GM21786 (cell line): Measurements from ENCODE around the gene GRIK3.

Experiments used
- ATAC-seq: cut with Tn5 transposase; IDR thresholded peaks from one replicate; pipeline ENCODE4 v1.9.1; 2021; ENCODE audit not compliant: unreplicated experiment

Gene GRIK3

DNA sequence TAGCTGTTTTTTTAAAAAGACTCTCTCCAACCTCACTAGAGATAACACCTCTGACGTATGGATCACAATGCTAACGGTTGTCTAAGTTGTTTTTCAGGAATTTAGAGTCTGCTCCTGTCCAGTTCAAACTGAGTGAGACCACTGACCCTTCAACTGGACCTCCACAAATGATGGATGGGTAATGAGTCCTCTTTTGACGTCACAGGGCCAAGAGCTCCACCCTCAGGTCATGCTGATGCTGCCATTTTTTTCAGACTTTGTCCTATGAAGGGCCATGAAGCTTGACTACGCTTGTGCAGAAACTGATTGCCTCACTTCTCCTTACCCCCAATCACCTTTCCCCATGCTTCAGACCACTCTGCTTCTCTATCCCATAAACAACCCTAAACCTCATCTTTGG is 16.6 kb downstream of the GRIK3 start:
- no peak for ATAC-seq

GRCh38 chr1:37016121-37016520 is 18.2 kb downstream of the GRIK3 start:
- no peak for ATAC-seq

DNA sequence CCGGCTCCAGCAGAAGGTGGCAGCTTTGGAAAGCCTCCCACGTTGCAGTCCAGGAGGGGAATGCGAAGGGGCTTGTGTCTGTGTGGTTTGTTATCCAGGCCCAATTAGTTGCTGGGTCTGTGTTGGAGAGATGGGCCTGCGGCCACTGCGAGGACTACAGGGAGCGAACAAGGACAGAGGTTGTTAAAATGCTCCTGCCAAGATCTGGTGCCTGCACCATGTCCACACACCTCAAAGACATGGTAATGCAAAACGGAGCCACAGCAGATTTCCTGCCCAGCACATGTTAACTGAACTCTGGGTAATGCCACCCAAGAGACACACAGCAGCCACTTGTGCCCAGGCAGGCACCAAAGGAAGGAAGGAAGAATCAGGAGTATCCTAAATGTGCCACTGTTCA is 18.6 kb downstream of the GRIK3 start:
- ATAC-seq: no peak

DNA sequence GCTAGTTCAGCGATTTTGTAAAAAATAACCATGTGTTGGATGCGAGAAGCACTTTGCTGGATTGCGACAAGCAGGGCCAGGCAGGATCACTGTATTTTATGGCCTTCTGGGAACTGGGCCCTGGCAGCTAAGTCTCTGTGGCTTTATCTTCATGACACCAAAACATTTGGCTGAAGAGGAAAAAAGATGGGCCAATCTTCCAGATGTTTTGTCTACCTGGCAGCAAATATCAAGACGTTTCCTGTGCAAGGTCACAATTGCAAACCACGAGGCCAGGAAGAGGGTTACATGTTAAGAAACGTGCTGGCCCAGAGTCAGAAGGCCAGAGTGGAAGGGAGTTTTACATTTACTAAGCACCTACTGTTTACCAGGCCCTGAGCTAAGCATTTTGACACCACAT is 22.1 kb downstream of the GRIK3 start:
- no peak for ATAC-seq

DNA sequence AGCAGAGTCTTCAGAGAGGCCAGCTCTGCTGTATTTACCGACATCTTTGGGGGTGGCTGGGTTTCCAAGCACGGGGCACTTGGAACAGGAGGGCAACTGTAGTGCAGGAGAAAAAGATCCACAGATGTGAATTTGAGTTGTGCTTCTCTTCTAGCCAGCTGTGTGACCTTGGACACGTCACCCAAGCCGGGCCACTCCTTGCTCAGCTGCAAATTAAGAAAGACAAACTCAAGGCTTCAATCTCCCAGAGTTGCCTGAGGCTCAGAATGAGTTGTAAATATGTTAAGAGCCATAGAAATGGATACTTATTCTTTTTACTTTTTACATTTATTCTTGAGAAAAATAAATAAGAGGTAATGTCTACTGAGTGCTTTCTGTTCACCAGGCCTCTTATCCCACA is 24.3 kb downstream of the GRIK3 start:
- ATAC-seq: no peak

DNA sequence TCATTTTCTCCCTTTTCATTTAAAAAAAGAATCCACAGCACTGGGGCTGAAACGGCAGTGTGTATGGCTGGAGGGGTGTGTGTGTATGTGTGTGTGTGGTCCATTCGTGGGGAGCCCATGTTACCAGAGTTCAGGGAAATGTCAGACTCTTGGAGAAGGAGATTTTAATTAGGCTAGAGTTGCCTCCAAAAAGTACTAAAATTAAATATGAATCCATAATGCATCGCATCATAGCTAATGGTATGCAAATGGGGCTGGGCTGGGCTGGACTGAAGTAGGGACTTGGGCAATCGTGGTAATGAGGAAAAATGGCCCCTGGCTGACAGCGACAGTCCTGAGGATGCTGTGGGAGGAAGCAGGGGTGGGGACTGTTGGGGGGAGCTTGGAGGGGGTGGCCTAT is 24.8 kb downstream of the GRIK3 start:
- ATAC-seq: no peak

GRCh38 chr1:37006132-37006868 is 28.0 kb downstream of the GRIK3 start:
- ATAC-seq: no peak

- ATAC-seq: no peak
These were observed 31.4 kb downstream of the GRIK3 start for GRCh38 chr1:37002898-37003297.

- no peak for ATAC-seq
These were observed 32.6 kb downstream of the GRIK3 start for GRCh38 chr1:37001703-37002102.

GRCh38 chr1:36996106-36996505 is 38.2 kb downstream of the GRIK3 start:
- ATAC-seq: no peak

- no peak for ATAC-seq
These were observed 39.4 kb downstream of the GRIK3 start for GRCh38 chr1:36994868-36995267.

DNA sequence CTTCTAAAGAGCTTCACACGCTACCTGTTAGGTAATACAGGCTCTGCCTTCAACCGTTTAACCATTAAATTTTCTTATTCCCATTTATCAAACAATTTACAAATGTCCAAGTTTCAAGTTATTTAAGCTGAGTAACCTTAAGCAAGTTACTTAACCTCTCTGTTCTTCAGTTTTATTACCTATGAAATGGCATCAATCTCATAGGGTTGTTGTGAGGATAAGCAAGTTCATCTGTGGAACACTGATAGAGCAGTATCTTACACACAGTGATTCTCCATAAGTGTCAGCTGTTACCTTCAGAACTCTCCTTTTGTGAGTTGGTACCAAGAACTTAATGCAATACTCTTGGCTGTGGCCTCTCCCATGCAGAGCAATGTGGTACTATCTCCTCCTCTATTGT is 40.0 kb downstream of the GRIK3 start:
- no peak for ATAC-seq

GRCh38 chr1:36992139-36992943 is 42.0 kb downstream of the GRIK3 start:
- ATAC-seq: no peak

DNA sequence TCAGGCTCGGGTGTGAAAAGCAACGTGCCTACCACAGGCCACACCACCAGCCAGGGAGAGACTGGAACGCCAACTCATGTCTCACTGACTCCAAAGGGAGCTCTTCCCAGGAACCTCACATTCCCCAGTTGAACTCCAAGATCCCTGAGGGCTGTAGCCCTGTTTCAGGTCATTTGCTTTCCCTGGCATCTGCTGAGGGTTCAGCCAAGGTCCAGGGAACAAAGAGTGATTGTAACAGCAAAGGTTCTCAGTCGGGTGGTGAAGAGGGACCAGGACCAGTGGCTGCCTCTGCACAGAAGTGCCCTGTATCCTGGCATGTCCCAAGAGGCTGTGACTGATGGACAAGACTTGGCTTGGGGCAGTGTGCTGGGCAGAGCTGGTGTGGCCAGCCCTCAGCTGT is 42.8 kb downstream of the GRIK3 start:
- no peak for ATAC-seq

- ATAC-seq: no peak
These were observed 43.4 kb downstream of the GRIK3 start for GRCh38 chr1:36990928-36991327.

DNA sequence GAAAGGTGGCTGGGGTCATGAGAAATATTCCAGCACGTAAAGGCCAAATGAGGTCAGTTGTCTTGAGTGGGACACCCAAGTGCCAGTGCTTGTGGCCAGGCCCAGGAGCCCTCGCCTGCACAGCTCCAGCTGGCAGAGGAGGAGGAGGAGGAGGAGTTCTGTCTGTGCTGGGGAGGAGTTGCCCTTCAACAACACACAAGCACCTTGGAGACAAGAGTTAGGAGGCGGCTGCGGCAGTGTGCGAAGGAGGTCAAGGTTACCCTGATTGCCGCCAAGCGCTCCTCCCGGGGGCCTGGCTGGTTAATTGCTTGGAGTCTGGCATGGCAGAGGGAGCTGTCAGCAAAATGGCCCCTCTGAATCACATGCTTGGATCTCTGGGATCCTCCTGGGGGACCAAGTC is 45.1 kb downstream of the GRIK3 start:
- ATAC-seq: no peak

DNA sequence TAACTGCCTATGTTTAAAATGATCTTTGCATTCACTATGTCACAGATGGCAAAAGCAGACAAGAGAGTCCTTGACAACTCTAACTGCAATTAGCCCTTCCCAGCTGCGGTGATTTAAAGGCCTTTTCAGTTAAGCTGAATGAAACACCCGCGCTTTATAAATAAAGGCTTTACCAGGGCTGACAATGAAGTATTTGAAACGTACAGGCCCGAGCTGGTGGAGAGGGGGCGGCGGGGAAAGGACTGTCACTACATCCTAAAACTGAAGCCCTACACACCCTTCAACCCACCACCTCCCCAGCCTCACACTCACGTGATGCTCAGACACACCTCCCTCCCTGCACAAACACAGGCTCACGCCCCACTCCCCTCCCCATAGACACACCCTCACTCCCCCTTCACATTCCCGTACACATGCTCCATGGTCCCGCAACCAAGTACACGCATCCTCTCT is 45.5 kb downstream of the GRIK3 start:
- no peak for ATAC-seq

DNA sequence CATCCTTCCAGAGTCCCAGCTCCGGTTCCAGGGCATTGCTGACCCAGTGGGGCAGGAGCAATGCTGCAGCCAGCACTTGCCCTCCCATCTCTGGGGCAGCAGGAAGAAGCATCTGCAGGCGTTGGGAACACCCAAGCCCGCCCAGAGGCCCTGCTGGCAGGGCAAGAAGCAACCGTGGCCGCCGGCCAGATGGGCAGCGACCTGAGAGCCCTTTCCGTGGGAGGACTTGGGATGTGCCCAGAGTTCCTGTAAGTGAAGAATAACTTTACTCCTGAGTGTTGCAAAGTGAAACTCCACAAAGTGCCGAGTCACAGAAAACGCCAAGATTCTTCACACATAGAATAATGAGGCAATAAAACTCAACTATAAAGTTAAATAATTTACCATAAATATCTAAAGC is 46.0 kb downstream of the GRIK3 start:
- ATAC-seq: no peak

GRCh38 chr1:36987276-36987675 is 47.0 kb downstream of the GRIK3 start:
- no peak for ATAC-seq

DNA sequence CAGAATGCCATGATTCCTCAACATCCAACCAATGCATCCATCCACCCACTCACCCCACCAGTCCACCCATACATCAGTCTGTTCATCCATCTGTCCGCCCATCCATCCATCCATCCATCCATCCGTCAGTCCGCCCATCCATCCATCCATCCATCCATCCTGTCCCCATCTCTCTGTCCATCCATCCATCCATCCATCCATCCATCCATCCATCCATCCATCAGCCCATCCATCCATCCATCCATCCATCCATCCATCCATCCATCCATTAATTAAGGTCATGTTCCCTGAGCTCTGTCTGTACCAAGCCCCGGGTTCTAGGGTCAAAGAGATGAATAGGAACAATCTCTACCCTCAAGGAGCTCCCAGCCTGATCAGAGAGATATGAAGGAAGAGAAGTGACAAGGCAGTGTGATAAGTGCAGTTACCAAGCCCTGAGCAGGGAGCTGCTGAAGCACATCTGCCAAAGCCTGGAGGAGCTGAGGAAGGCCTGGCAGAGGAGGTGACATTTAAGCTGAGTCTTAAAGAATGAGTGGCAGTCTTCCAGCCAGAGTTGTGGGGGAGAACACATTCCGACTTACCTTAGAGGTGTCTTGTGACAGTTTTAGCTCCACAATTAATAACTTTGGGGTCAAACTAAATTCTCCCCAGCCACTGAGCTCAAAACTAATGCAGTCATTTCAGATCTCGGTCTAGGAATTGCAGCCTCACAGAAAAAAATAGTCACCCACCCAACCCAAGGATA is 47.9 kb downstream of the GRIK3 start:
- ATAC-seq: no peak

DNA sequence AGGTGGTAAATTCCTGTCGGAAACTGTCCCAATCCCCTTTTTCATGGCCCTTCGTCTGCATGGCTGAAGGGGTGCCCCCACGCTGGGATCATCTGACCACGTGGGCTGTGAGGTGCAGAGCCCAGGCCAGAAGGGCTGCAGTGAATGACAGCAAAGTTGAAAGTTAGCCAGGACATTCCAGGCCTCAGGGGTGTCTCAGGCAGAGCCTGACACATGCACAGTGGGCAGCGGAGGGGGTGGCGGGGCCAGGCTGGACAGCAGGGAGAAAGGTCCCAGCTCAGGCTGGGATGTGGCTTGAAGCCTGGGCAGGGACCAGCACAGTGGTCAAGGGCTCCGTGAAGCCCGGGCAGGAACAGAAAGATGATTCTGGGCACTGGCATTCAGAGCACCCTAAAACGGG is 49.6 kb downstream of the GRIK3 start:
- no peak for ATAC-seq

GRCh38 chr1:36984026-36984425 is 50.3 kb downstream of the GRIK3 start:
- no peak for ATAC-seq
